Measurements from ENCODE around the gene ADPRH.

The ADPRH gene

DNA sequence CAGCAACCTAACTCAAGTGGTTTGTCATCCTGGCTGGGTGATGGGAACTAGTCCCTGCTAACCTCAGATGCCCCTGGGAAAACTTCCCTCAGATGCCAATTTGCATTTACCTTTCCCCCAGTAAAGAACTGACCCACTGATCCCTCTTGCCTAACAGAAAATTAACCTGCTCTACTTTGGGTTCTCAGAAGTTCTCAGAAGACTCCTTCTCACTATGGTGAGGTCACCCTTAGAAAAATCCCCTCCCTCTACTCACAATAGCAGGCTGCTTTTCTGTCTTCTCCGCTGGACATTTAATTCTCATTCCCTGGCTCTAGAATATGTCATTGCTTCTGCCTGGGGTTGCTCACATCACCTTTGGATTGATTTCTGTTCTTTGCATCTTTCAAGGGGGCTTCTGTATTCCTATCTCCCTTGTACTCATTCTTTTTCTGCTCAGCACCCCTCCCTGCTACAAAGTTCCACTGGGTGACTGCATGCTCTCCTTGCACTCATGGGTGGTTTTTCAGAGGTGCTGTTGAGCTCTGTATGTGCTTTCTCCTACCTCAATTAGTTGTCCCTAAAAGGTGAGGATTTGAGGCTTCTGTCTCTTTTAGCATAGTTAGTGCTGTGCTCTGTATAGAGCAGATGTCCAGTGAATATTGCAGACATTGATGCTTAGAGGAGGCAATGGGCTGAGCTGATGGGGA lies 19.3 kb downstream of the ADPRH start:
- DNase-seq: no peak

DNA sequence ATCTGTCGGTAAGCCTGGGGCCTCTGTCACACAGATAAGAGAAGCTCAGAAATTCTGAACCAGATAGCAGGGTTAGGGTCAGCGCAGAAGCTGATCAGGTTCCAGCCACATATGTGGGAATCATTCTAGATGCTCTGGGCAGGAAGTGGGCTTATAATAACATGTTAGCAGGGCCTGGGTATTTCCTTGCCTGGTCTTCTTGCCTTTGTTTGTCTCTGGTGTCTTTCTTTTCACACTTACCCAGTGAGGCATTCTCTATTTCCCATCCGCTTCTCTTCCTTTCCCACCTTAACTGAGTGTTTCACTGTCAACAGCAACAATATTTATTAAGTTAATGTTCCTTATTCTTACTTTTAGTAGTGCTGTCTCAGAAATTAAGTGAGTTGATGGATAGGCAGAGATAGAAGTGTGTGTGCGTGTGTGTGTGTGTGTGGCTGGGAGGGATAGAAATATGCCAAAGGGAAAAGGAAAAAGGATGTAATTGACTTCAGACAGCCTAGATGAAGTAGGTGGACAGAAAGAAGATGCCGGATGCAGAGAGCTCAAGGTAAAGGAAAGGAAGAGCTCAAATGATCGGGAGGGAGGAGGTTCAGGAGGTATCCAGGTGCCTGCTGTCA lies 20.4 kb downstream of the ADPRH start:
- DNase-seq: no peak

DNA sequence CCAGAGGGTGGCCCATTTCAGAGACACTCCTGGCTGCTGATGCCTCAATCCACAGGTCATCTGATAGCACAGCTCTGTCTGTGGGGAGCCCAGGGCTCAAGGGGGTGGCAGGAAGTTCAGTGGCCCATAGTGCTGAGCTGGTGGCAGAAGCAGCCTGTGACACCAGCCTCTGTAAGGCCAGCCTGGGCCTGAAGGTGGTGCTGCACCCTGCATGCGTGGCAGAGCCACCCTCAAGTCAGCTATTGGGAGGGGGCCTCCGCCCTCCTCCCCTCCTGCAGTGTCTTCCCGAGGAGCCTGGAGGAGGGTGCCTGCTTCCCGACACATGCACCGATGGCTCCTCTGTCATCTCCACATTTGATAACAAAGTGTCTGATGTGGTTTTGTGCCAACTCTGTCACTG lies 21.4 kb downstream of the ADPRH start:
- peak in 1 of 2 experiments; percentile 3 for DNase-seq

DNA sequence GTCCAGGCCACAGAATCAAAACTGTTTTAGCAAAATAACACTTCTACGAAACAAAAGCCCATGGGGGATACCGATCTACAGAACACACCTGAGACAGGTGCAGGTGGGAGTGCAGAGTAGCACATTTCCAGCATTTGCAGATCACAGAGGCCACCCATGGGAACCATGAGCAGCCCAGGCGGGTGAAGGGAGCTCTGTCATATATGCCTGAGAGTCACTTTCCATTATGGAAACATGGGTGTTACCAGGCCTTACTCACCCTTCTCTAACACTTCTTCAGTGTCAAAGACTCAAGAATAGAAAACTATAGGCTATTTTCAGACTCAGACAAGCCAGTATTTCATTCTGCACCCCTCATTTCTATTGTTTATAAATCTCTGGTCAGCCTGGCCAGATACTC lies 21.9 kb downstream of the ADPRH start:
- peak in 1 of 2 experiments; percentile 5 for DNase-seq

DNA sequence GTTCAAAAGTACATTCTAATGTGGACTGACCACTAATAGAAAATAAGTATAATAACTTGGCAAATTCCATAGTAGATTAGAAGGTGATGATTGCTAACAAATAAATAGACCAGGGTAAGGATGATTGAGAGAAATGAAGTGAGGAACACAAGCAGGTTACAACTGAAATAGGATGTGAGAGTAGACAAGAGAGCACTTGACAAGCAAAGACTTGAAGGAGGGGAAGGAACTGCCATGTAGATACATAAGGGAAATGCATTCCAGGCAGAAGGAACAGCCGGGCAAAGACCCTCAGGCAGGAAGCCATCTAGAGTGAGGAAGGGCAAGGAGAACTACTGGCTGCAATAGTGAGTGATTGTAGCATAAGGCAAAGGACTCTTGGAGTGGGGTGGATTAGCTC lies 23.4 kb downstream of the ADPRH start:
- no peak for DNase-seq

DNA sequence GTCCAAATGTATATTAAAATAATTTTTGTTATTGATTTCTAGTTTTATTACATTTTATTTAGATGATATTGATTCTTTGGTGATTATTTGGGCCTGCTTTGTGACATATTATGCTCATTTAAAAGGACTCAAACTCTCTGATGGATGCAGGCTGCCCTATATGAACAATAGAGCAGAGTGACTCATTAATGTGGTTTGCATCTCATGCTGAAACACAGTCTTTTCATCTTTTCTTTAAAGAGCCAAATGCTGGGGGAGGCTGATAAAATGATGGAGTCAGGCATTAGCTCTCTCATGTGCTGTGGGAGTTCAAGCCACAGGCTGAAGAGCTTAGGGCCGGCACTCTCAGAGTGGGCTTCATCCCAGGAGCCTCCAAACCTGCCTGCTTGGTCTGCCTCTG lies 25.6 kb downstream of the ADPRH start:
- no peak for DNase-seq

DNA sequence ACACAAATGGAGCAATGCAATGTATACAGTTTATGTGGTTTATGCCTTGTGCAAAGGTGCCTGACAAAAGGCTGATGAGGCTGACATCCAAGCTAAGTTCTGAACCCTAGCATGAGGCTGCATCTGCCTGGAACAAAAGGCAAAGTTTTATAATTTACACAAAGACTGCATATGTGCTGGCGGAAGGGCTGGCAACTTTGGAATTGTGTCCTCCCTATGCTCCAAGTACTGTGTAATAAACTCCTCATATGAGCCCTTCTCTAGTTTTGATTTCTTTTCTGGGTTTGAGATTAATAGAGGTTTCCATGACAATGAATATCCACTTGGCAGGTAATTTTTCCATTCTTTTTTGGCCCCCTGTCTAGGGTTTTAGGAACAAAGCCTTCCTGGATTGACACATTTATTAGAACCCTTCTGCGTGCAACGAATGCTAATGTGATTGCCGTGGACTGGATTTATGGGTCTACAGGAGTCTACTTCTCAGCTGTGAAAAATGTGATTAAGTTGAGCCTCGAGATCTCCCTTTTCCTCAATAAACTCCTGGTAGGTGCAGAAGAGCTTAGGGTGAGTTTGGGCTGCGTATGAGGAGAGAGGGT lies 29.2 kb downstream of the ADPRH start:
- no peak for DNase-seq

DNA sequence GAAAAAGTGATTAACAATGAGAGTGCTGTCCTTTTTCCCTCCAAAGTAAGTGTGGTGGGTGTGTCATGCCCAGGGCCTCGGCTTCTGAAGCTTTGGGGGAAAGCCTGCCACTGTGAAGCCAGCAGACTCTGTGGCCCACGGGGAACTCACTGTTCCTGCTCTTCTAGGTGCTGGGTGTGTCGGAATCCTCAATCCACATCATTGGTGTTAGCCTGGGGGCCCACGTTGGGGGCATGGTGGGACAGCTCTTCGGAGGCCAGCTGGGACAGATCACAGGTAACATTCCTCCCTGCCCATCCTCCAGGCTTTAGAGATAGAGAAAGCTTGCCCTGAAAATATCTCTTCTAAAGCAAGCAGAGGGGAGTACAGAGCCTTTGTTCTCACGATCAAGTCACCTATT lies 30.0 kb downstream of the ADPRH start:
- no peak for DNase-seq

DNA sequence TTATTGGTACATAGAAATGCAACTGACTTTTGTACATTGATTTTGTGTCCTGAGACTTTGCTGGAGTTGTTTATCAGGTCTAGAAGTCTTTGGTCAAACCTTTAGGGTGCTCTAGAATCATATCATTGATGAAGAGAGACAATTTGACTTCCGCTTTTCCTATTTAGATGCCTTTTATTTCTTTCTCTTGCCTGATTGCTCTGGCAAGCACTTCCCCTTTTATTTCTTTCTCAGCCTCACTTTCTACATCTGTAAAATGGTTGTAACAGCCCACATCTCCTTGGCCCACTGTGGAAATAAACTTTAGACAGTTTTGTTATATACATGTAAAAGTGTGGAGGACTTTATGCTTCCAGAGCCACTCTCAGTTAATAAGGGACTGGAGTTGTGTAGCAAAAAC lies 32.4 kb downstream of the ADPRH start:
- DNase-seq: no peak

DNA sequence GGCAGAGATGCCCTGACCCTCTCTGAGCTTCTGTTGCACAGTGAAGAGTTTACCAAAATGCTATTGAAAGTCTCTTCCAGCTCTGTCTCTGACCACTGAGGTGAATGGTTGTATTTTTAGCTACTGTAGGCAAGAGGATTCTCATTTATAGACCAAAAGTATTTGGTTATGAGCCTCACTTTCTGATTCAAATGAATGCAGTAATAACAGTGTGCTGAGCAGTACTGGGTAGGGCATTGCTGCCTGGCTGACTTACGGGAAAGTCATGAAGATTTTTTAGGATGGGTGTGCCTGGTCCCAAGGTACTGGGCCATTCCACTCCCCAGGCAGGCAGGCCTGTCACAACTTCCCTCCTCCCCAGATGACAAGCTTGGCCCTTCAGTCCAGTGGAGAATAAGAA lies 33.9 kb downstream of the ADPRH start:
- DNase-seq: no peak

DNA sequence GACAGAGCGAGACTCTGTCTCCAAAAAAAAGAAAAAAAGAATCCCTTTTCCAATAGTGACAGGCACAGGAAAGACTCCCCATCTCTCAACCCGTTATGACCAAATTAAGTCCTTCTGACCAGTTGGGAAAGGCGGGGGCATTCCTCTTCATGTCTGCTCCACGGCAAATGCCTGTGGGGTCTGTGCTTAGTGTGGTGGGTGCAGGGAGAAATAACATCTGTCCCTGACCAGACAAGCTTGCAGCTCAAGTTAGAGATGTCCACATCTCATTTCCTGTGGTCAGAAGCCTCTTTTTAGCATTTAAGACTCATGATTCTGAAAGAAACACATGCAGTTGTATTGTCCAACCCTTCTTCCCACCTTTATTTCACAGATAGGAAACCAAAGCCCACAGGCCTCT lies 34.6 kb downstream of the ADPRH start:
- no peak for DNase-seq

DNA sequence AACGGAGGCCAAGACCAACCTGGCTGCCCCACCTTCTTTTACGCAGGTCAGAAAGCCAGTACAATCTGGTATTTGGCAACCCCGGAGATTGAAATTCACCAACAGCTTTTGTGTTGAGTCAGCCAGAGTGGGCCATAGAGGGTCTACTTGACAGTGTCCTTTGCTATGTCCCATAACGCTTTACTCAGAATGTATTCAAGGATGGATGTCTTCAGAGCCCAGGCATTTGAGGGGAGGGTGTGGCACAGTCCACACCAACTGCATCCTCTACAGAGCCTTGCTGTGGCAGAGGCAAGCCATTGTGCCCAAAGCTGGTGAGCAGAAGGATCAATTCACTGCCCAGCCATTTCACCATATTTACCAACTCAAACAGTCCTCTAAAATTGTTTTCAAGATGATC lies 36.8 kb downstream of the ADPRH start:
- no peak for DNase-seq

DNA sequence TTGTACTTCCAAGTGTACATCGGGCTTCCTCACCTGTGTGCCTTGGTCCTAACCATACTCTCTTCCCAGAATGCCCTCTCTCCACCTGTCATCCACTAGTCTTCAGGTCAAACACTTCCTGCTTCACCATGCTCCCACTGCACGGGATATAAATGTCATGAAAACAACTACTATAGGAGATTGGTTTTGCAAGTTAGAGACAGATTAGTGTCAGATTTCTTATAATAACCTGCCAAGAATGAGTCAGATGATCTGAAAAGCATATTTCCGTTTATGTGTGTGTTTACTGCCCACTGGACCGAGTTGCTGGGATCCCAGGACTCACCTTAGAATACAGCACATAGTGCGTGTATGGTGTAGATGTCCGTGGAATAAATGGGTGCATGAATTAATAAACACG lies 39.8 kb downstream of the ADPRH start:
- DNase-seq: no peak

DNA sequence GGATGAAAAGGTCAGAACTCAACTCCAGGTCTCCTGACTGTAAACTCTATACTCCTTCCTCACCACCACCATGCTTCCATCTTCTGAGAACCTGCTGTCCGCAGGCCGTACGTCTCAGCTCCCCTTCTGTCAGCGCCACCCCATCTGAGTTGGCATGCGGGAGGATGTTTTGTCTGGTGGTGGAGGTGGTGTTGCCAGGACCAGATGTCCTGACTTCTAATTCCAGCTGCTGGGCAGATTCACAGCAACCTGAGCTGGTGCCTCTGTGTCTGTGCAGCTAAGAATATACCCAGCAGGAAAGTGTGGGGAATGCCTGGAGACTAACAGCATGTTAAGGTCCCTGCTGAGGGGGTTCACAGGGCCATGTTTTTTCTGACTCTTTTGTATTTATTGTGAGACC lies 41.6 kb downstream of the ADPRH start:
- no peak for DNase-seq

DNA sequence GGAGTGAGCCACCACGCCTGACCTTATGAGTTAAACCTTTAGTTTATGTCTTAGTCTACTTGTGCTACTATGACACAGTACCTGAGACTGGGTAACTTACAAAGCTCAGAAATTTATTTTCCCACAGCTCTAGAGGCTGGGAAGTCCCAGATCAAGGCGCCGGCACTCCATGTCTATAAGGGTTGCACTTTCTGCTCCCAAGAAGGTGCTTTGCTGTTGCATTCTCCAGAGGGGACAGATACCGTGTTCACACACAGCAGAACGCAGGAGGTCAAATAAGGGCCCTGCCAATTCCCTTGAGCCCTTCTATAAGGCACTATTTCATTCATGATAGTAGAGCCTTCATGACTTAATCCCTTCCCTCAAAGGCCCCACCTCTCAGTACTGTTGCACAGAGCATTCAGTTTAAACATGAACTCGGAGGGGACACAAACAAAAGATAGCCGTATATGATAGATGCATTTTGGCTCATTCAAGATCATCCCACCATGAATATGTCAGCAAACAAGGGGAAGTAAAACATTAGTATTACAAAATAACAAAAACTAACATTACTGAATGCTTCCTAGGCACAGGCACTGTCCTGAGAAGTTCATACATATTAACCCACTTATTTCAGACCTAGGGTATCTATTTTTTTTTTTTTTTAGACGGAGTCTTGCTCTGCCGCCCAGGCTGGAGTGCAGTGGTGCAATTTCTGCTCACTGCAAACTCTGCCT lies 44.9 kb downstream of the ADPRH start:
- DNase-seq: no peak

DNA sequence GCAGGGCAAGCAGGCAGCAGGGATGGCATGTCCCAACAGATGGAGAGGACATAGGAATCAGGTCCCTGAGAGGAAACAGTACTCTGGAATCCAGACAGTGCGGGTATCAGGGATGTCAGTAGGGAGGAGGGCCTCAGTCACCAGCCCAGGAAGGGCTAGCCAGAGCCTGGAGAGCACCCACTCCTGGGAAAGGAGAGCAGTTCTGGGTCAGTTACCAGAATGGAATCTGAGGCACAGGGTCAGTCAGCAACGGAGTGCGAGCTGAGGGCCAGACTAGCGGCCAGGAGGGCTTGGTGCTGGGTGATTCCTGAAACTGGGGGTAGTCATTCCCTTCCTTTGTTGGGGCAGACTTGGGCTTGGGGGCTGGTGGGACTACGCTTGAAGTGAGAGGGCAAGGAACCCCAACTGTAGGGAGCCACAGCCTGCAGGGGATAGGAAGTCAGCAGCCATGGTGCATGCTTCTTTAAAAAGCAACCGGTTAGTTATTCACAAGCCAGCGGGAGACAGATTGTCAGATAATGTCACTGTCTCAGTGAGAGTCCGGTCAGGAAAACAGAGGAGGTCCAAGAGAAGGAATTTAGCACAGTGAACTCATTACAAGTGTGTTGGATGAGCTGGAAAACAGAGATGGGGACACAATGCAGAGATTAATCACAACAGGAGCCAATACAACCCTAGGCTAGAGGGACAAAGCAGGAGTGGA lies 46.3 kb downstream of the ADPRH start:
- no peak for DNase-seq

DNA sequence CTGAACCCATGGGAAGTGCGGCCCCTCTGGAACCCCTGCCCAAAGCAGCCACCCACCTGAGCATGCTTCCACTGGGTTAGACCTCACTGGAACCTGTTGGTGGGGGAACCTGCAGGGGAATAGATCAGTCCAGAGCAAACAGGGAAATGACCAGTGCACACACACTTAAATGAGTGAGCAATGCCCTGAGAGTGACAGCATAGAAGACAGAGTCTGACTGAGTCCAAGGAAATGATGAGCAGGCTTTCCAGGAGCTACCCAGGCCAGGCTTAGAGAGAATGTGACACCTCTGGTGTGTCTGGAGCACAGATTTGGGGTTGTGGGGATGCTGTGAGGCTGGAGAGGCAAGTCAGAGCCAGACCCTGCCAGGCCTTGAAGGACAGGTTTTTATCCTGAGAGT lies 46.9 kb downstream of the ADPRH start:
- DNase-seq: no peak

DNA sequence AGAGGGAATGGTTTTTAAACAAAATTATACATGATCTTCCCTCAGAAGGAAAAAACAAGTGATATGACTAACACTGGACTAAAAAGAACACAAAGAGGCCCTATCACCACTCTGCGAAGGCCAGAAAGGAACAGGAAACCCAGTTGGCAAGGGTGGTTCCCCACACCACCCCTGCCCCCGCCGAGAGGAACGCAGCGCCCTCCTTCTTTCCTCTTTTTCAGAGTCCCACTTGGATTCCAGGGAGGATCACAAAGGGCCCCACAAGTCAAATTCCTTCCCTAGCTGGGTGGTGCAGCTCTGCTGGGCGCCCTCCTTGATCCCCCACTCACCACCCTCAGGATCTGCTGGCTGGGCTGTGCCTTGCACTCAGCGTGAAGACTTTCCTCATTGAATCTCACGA lies 48.2 kb downstream of the ADPRH start:
- DNase-seq: no peak

DNA sequence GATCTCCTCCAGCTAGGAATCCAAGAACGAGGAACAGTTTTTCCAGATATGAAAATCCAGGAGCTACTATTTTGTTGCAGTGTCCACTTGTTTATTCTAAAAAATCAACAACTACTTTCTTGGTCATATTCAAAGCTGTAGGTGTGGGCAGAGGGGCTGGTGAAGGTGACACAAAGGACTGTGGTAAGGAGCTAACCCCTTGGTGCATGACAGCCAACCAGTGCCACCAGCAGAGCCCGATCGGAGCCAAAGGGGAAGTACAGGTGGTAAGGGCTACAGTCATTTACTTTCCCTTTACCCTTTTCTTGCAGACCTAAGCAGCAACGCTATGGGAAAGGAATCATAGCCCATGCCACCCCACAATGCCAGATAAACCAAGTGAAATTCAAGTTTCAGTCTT lies 49.1 kb downstream of the ADPRH start:
- DNase-seq: no peak

DNA sequence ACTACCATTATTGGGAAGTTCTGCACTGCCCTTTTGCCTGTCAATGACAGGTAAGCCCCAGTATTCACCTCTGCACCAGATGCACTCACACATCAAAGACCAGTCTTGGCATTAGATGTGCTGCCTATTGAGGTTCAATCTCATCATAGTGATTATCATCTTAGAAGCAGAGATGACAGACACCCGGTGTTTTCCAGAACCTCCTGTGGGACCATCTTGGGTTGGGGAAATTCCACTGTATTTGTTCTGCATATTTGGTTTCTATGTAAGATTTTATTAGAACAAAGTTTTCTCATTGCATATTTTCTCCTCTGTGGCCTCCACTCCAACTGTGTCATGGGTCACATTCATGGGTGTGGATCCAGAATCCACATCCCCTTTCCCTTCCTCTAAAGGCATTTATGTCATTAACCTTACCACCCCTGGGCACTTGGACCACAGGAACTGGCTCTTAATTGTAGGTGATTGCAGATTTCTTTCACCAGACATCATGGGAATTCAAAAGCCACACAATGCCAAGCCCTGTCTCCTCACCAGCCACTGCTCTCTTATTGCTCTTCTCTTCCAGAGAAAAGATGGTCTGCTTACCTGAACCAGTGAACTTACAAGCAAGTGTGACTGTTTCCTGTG lies 49.6 kb downstream of the ADPRH start:
- no peak for DNase-seq

DNA sequence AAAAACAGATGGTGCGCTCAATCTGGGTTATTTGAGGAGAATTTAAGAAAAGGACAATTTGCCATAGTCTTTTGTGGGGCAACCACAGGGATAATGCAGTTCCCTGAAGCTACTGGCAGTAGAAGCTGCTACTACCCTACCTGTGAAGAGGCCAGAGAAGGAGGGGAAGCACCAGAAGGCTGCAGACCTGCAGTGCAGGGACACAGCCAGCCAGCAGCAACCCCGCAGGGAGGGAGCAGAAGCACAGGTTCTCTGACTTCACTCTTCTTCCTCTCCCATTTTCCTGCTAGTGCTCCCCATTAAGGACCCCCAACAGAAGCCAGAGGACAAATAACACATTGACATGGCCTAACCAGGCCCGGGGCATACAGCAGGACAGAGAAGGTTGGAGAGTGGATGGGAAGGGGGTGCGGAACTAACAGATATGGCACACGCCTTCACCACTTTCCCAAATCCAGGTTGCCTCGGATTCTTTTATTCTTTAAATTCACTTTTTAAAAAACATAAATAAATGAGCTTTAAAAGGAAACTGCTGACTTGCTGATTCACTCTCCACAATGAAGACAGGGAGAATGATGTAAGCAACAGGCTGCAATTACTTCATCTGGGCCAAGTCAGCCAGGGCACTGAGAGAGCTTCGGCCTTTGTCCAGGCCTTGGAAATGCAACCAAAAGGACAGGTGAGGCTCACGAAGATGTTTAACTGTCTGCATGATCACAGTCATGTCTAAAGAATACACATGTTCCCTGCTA lies 51.0 kb downstream of the ADPRH start:
- no peak for DNase-seq

DNA sequence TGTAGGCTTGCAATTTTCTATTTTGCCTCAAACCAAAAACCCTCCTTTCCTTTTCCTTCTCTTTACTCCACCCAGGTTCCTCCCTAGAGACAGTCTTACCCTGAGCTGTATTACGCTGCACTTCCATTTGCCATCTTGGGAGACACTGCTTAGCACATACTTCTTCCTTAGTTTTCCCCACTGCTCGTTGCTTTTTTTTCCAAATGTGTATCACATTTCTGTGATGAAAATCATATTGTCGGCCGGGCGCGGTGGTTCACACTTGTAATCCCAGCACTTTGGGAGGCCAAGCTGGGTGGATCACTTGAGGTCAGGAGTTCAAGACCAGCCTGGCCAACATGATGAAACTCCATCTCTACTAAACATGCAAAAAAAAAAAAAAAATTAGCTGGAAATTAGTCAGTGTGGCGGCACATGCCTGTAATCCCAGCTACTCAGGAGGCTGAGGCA lies 51.6 kb downstream of the ADPRH start:
- no peak for DNase-seq

Measured in stimulated activated CD4-positive, alpha-beta T cell treated with anti-CD3 and anti-CD28 coated beads, Interleukin-4, amount 100 ng/mL, for 4 hours (primary cell).